HG03139 (cell line): ENCODE measurements around the gene TMEM72.

ENCODE experiments used
- ATAC-seq: cut with Tn5 transposase; IDR thresholded peaks from one replicate; pipeline ENCODE4 v1.9.1; 2021; ENCODE audit not compliant: unreplicated experiment

Gene TMEM72

DNA sequence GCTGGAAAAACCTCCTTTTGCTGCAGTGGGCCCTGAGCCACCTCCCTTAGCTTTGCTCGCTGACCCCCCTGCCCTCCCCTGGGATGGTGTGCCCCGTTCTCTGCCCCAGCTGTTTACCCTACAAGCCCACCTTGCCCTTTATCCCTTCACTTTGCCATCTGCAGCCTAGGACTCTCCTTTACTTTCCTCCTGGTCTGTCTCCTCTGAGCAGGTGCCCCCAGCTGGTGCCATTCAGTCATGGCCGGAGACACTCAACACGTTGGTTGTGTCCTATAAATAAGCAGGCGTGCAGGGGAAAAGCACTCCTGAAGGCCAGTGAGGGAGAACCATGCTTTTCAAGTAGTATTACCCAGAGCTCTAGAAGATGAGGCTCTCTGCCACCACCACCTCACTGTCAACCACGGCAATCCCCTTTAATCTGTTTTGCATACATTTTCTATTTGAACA is 54.5 kb downstream of the TMEM72 start:
- ATAC-seq: no peak

DNA sequence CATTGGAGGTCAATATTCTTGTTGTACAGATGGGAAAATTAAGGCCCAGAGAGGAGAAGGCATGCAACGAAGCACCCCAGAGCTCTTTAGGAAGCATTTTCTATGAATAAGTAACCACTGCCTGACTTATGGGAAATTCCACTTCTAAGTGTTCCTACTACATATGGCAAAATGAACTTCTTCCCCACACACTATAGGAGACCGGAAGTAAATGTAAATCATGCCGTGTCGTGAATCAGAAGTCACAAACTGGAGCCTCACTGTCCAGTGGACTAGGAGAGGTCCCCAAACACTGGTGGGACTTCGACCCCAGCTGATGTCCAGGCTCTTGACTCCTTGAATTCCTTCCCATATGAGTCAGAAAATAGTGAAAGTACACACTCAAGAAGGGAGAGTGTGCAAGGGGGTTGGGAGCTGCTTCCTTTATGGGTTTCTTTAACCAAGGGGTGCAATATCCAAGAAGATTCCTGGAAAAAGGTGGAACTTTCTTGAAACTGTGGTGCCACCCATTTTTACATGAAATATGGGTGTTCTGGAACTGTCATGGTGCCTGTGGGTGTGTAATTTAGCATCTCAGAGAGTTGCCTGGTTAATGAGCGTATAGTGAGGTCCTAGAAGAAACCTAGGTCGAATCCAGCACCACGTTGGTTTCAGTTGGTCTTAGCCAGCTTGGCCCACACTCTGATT is 55.1 kb downstream of the TMEM72 start:
- ATAC-seq: no peak

DNA sequence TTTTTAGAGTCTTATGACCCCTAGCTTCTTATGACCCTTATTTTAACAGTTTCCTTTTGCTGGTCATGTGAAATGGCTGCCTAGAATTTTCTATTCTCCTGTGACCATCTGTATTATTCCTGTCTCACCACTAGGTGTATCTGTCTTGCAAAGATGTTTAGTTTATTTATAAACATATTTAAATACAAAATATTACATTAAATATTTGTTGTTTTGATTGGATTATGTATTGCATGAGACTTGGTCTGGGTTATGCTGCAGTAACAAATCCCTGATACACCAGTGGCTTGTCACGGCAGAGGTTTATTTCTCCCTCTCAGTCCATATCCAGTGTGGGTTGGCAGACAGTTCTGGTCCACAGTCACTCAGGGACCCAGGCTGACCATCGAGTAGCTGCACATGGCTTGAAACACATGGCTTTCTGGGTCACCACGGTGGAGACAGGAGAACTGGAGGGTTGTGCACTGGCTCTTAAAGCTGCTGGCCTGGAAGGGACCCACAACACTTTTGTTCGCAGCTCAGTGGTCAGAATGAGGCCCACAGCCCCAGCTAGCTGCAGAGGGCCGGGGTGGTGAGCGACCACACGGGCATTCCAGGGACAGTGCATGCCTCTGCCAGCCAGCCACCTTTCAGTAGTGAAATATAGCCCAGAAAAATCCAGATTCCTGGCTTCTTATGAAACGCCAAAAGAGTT is 55.8 kb downstream of the TMEM72 start:
- ATAC-seq: no peak

DNA sequence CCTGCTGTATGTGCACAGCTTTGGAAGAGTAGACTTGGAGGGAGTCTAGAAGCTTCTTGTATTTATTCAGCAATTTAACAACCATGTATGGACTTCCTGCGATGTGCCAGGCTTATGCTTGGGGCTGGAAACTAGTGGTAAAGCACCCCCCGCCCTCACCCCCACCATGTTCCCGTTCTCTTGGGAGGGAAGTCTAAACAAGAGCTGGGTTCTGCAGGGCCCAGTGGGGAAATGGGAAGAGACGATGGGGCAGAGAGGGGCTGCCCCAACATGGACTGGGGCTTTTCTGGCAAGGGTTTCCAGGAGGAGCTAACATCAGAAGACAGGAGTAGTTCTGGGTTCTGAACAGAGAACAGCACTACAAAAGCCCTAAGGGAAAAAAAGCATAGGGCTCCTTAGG is 56.5 kb downstream of the TMEM72 start:
- ATAC-seq: no peak

DNA sequence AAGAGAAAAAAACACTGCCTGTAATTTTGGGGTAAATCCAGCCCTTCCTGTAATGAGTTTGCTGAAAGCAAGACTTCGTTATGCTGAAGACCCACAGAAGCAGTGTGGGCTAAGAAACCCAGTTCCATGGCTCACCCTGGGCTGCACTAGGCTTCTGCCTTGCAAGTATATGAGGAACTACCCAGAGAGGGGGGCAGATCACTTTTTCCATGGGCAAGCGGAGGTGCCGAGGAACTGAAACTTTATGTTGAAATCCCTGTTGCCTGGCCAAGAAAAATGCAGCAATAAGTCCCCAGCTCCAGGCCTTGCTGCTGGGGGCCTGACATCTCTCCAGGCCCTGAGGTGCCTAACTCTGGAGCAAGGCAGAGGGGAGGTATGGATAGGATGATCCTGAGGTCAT is 57.0 kb downstream of the TMEM72 start:
- ATAC-seq: no peak

DNA sequence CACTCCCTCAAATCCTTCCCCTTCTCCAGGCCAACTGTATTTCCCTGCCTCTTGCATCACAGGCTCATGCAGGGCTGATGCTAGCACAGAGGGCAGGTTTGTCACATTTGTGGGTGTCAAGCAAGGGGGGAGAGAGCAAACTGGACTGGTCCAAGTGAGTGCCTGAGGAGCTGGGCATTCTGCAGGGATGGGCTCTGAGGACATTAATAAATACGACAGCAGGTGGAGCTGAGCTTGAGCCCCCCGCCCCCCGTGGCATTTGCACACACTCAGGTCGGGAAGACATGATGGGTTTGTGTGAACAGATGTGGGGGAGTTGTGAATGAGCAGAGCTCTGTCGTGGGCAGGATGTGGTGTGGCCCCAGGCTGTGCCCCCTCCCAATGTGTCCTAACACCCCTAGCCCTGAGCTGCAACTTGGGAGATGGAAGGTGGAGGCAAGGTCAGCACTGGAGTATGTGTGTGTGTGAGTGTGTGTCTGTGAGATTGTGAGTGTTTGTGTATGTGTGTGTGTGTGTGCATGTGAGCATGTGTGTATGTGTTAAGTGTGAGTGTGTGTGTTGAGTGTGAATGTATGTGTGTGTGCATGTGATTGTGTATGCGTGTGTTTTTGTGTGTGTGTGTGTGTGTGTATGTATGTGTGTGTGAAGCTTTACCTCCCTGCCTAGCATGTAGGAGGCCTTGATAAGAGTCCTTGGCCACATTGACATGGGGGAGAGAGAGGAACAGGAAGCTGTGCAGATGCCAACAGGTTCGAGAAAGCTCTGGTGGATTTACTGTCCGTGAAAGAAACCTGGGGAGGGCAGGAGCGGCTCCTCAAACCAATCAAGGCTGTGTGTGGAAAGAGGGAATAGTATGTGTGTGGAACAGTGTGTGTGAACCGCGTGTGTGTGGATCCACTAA is 57.6 kb downstream of the TMEM72 start:
- no peak for ATAC-seq

DNA sequence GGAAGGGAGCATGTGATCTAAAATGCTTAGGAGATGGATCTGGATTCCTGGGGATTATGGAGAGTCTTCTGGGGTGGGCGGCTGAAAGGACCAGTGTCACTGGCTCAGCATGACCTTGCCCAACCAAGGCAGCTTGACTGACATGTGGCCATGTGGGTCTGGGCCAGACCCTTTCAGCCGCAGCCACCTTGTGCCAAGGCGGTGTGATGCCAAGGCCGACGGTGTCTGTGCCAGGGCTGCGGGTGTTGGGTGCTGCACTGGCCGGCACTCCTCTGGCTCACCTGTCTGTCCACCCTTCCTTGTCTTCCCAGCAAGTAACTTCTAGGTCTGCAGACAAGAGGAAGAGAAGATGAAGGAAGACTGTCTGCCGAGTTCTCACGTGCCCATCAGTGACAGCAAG is 58.7 kb downstream of the TMEM72 start:
- ATAC-seq: no peak

DNA sequence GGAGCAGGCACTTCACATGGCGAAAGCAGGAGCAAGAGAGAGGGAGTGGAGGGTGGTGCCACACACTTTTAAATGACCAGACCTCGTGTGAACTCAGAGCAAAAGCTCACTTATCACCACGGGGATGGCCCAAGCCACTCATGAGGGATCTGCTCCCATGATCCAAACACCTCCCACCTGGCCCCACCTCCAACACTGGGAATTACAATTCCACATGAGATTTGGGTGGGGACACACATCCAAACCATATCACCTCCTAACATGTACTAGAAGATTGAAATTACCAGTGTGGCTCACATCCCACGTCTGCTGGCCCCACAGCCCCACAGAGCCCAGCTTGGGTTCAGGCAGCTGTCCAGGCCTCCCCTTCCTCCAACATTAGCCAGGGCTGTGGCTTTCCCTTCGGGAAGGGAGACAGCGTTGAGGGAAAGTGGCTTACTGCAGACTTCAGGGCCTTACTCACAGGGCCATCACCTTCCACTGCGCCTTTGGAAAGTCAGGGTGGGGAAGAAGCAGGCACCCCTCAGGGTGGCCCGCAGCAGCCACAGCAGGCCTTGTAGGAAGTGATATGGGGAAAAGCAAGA is 59.8 kb downstream of the TMEM72 start:
- no peak for ATAC-seq

DNA sequence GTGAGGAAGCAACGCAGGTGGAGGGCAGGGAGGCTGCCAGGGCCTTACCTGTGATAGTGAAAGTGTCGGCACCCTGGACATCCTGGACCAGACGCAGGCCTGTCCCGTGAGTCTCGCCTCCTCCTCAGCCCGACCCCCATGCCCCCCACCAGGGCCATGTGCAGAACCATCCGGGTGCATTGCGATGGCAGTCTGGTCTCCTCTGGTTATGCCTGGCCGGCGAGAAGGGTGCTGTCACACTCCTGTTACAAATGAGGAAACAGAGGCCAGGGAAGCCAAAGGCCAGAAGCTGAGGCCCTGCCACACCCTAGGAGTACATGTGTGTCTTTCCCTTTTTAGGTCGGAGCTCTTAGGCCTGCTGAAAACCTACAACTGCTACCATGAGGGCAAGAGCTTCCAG is 60.3 kb downstream of the TMEM72 start:
- no peak for ATAC-seq

DNA sequence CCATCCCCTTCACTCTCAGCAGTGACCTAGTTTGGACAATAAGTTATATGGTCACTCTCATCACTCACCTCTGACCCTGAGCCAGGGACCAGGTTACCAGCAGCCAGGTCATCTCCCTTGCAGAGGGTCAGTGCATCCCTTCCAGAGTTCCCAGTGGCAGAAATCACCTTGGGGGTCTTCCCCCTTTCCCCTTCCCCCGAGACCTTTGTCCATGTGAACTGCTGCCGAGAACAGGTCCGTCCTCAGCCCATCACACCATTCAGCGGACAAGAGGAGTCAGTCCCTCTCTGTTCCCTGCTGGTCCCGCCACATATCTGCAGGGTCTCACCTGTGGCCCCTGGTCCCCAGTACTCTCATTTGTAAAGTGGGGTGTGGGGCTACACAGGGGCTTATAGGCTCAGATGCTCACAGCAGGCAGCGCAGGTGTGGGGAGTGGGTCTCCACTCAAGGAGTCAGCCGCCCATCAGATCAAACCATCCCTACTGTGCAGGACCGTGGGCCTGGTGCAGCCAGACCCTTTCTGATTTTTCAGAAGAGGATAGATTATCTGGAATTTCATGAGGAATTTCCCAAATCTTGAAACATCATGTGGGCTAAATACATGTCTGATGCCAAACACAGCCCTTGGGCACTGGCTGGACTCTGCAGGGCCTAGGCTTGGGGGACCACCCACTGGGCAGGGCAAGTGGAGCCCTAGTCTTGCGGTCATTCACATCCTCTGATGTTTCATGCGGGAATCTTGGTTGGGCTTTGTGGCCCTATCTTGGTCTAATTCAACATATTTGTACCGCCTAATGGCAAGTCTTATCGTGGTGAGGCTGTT is 61.0 kb downstream of the TMEM72 start:
- ATAC-seq: no peak

DNA sequence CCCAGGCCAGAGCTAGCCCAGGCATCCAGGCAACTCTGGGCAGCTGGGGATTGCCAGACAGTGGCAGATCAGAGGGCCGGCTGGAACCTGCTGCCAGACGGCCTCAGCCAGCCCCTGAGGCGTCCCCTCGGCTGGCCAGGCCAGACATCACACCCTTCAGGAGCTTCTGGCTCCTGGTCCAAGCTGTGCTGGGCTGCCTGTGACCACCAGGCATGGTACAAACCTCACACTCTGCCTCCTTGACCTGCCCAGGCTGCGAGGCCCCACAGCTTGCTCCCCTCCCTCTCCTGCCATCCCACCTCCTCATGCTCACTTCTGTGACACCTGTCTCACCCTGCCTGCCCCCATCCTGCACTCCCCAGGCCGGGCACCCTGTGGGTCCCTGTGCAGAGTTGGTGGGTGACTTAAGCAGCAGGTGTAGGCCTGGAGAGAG is 61.8 kb downstream of the TMEM72 start:
- ATAC-seq: no peak

DNA sequence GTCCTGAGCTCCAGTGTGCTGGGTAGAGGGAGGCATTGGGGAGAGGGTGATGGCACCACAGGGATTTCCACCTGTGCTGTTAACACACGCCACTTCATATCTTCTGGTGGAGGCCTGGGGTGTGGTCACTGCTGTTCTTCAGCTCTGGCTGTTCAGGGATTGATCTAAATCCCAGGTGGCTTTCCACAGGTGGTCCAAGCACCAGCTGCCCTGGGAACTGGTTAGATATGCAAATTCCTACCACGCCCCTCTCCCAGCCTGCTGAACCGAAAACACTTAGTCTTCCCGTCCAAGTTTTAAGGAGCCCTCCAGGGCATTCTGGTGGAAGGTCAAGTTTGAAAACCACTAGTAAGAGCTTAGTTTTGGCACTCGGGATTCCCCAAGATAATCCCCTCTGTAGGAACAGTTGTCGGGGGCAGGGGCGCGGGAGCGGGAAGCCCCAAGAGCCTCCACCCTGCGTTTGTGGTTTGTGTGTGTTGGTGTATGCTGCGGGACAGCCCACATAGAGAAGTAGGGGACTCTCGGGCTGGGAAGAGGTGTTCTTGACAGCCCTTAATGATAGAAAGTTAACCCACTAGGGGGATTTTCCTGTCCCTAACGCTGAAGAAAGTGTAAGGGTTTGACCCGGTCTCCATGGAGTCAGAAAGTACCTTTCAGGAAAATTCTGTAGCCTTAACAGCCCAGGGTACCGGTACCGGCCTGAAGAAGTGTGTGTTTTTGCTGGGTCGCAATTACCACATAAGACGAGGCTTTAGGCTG is 62.4 kb downstream of the TMEM72 start:
- ATAC-seq: no peak

DNA sequence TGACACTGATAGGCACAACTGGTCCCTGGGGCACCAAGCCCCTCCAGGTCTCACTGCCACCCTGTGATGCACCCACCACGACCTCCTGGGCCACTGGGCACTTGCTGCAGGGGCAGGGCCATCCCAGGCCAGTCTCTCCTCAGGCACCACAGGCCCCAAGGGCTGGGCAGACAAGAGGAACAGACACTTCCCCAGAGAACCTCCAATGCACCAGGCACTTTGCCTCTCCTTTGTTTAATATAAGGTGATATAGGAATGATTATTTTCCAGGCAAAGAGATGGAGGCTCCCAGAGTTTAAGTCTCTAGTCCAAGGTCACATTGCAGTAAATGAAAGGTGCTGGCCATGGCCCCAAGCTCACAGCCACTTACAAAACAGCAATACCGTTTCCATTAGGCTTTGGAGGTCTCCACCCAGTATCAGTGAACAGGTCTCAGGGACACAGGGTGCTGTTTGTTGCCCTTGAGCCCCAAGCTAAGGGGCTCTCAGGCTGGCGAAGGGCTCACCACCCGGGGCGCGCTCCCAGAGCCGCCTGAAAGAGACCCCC is 63.0 kb downstream of the TMEM72 start:
- ATAC-seq: no peak

DNA sequence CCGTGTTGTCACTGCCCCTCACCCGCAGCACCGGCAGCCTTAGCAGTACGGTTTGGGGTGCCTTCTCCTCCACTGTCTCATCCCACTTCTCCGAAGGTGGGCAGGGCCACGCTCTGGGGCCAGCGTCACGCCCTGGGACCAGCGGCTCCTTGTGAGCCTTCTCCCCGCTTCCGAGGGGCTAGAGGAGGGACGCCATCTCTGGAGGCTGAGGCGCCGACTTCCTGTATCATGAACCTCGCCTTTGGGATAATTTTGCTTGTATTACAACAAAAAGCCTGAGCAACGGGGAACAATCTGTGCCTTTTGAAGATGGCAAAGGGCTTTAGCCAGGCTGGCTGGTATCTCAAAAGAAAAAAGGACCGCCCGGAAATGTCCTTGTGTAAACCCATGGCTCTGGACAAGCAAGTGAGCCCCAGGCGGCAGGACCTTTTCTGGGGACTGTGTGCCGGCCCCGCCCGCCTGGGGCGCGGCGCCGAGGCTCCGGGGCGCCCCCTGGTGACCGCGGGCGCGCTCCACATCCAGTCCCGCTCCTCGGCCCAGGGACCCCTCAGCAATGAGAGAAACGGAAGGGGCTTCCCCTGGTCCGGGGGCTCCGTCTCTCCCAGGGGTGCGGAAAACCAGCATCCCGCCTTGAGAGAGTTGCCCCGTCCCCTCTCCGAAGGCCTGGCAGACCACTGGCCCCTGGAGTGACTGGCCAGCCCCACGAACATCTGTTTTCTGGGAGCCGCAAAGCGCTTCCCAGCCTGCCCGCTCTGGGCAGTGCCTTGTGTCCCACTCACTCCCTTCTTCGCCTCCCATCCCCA is 63.7 kb downstream of the TMEM72 start:
- ATAC-seq: peak; percentile 79

DNA sequence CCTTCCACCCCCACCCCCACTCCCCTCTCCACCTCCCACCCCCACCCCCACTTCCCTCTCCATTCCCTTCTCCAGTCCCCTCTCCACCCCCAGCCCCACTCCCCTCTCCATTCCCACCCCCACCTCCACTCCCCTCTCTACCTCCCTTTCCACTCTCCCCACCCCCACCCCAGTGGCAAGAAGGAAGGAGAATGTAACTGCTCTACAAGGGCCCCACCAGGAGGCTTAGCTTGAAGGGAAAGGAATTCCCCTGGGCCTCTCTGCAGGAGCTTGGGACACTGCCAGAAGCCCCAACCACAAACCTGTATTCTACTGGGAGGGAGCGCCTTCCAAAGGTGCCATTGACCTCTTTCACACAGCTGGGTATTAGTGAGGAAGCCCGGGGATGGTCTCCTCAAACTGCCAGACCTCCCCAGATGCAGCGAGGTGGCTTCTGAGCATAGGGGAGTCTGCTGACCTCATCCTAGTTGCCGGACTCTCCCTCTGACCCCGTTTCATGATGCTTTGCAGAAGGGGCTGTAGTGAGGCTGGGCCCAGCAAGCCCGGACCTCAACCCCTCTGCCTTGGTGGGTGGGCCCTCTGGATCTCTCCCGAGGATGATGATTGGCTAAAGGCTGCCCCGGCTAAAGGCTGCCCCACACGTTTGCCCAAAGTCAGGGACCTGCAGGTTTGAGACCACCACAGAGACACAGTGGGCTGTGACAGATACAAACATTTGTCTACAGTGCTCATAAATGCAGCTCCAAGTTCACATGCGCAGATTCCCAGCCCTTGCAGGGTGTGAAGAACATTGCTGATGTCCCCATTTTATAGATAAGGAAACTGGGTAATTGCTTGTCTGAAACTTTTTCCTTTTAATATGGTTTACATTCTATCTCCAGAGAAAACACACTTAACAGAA is 64.5 kb downstream of the TMEM72 start:
- ATAC-seq: no peak

DNA sequence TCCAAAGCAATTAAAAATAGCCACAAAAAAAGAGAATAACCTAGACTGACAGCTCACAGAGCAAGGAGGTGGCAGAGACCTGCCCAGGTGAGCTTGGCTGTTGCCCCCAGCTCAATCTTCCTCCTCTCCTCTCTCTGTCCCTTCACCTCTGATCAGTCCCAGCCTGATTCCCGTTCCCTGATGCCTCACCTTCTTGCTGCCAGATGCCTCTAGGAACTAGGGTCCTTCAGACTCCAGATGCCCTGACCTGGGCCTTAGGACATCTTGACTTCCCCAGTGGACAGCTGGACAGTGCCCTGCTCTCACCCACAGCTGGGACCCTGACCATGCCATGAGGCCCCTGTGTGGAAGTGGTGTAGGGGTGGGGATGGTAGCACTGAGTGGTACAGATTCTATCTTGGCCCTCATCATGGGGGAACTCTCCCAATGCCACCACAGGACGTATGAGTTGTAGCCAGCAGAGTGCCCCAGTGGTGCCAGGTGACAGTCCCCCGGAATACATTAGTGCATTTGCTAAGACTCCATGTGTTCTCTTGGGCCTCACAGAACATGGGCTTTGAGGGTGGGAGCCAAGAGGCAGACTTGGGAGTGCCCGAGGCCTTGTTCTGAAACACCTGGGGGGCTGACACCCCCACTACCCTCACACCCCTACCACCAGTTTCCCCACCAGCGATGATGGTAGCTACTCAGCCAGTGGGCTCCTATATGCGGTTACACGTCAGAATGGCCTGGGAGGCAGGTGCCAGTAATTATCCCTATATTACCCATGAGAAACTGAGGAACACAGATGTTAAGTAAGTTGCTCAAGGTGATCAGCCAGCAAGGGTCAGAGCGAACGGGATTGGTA is 65.4 kb downstream of the TMEM72 start:
- ATAC-seq: no peak
